Activated T-helper 1 cell treated with Interleukin-2 at 50 U/mL for 16 hours (primary cell): ENCODE results near the gene SHROOM1.

ENCODE experiments used
- DNase-seq: peaks from one replicate; pipeline ENCODE4 v3.0.0-alpha.2; 2020; ENCODE audit warnings: low read depth

Gene SHROOM1

DNA sequence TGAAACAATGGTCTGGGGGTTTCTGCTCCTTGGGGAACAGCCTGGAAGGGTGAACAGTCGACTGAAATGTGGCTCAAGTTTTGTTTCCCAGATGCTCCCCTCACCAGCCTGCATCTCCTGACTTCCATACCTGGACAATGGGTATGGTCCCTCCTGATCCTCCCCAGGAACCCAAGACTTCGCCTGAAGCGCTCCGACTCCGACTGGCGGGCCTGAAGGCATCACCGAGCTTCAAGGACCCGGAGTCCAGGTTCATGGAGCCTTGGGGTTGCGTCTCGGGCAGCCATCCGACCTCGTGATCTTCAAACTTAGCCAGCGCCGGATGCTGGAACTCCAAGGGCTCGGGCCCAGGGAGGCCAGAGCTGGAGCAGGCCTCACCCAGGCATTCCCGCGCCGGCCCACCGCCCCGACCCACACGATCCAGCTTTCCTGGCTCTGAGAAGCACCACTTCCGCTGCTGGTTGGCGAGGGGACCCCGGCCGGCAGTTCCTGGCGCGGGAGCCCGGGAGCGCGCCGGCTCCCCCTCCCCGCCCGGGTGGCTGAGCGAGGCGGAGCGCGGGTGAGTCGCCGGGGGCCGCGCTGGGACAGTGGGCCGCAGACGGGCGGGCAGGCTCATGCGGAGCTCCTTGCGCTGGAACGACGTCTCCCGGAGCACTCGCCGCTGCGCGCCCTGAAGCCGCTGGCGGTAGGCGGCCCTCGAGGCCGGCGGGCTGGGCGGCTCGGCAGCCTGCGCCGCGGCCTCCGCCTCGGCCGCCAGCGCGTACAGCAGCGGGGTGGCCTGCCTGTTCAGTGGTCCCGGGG, 5.2 kb downstream of the SHROOM1 start:
- no peak for DNase-seq

DNA sequence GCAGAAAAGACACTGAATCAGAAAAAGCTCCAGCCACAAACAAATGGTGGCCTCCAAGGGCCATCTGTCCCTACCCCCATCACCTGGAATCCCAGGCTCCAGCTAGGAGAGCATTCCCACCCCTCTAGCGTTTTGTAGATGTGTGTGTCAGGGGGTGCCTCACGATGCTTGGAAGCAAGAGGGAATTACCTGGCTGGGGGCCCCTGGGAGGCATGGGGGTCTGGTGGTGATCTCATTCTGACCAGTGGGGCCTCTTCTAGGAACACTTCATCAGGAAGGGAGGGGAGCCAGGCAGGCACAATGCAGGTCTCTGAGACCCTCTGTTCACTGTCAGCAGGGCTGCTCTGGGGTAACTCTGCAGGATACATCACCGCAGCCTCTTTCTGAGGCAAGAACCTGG, 6.0 kb downstream of the SHROOM1 start:
- no peak for DNase-seq

DNA sequence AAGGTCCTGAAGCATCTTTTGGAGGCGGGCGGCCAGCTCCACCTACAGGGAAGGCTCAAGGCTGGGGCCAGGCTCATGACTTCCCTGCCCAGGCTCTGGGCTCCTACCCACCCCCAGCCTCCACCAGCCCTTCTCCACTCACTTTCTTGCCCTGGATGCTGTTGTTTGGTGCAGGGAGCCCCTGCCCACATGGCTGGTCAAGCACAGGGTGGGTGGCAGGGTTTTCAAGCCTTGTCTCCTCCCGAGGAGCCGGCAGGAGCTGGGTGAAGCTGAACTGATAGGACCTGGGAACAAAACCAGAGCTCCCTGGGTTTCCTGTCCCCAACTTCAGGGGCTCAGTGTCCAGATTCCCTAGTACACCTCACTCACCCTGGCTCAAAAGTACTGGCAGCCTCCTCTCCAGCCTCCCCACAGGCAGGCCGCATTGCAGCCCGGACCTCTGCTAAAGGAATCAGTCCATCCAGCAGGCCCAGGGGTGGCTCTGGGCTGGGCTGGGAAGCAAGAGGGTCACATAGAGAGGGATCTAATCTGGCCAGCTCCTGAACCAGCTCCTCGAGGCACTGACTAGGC, 6.9 kb downstream of the SHROOM1 start:
- no peak for DNase-seq

DNA sequence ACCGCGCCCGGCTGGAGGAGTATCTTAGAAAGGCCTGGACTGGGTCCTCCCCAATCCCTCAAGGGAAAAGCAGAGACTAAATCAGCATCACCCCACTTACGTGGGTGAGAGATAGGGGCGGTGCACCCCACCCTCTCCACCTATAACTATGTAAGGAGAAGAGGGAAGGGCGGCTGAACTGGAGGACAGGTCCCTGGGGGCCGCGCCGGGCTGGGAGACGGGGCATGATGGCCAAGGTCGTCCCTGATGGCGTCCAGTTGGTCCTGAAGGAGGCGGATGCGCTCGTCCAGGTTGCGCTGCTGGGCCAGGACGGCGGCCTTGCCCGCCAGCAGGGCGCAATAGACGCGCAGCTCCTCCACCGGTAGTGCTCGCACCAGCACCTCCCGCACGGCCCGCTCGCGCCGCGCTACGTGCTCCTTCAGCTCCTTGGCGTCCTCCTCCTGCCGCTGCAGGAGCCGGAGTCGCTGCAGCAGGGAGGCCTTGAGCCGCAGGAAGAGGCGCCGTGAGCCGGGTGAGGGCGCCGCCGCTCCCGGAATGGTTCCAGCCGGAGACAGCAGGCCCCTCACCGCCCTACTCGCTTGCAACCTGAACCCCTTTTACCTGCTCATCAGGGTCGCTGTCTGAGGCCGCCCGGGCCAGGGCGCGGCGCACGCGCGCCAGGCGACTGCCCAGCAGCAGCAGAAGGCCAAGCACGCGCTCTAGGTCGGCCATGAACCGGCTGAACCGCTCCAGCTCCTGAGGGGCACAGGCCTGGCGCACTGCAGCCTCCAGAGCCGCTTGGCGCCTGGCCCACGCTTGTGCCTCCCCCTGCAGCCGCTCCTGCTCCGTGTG, 7.6 kb downstream of the SHROOM1 start:
- DNase-seq, result no peak

DNA sequence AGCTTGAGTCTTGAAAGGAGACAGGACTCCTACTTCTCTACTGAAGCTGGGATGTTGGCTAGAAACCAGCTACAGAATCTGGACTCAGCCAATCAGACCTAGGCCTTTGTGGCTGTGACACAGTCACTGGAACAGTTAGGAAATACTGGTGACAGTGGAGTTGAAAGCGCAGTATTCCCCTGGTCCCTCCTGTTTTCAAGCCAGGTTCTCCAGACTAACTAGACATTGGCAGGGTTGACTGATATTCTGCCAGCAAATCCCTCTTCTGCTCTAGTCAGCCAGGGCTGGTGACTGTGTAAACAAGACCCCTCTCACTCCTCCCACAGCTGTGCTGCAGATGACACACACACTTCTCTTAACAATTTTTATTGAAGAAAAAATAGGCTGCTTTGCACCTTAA, 8.7 kb downstream of the SHROOM1 start:
- DNase-seq, result no peak

DNA sequence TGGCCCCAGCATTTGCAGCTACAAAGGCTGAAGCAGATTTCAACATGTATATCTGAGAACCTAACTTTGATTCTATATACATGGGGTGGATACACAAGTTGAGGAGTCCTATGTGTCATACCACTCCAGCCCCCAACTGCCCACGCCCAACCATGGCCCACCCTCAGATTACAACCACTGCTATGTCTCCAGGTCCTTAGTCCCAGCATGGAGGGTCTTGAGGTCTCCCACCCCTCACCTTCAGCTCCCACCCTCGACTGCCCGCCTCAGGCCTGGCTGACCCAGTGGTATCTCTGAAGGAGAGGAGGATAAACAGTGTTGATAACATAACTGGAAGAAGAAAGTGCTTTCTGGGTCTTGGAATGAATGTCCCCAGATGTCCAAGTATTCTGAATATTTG, 9.1 kb downstream of the SHROOM1 start:
- no peak for DNase-seq

DNA sequence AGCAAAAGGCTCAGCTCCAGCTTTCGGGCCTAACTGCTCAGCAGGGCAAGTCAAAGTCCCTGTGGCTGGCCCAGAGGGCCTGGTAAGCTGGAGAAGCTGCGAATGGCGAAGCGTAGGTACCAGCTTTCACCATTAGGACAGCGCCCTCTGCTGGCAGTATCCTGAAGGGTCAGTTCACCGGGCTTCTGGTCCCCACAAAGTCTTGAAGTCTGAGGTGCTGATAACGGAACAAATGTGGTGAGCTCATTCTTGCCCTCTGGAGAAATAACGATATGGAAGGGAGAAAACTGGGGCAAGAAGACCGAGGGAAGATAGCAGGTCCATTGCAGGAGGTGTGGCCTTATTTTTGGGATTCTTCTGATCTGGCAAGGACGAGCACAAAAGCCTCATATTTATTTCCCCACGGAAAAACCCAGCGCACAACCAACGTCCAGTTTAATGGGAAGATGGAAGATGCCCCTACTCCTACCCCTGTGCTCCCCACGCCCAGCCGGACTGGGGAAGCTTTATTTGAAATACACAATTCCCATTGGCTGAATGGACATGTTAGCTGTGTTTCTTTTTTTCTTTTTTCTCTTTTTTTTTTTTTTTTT, 10.2 kb downstream of the SHROOM1 start:
- peak; percentile 75 for DNase-seq

DNA sequence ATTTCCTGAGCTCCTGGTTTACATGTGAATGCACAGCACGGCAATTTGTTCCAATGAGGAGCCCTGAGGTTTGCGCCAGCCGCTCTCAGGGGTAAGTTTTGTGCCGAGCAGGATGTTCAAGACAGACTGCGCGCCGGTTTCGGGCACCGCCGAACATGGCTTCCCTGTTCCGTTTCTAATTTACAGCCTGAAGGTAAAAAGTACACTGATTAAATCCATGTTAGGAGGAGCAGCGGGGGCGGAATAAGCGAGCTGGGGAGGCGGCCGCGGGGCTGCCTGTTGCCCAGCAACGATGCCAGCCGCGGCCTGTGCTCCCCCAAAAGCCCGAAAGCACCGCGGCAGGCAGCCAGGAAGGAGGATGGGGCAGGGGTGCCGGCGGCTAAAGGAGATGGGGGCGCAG, 11.0 kb downstream of the SHROOM1 start:
- no peak for DNase-seq

DNA sequence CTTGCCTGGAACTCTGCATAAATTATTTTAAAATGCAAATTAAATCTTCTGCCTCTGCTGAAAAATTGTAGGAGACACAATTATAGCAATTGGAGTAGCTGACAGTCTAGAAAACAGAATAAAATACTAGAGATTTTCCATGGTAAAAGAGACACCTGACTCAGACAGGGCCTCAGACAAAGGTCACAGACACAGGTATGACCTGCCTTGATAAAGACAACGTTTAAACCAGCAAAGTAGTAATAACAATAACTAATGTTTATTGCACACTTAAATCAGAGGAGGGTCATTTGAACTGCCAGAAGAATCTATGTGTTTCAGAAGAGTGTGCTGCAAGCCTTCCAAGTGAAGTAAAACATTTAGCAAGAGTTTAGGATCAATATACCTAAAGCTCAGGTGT, 13.4 kb downstream of the SHROOM1 start:
- no peak for DNase-seq

DNA sequence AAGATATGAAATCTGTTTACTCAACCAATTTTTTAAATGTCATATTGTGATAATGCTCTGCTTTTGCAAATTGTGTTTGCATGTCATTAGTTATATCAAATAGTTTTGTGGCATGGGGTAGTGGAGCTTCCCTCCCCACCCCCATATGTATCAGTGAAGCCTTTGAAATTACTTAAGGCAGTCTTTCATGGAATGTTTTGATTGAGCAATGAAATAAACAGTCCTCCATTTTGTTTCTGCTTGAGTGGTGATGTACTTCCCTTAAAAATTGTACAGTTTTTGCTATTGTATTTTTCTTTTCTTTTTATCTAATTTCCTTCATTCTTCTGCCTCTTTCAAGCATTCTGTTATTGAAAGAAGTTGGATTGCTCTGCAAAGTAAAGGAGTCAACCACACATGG, 13.9 kb downstream of the SHROOM1 start:
- DNase-seq, result no peak

DNA sequence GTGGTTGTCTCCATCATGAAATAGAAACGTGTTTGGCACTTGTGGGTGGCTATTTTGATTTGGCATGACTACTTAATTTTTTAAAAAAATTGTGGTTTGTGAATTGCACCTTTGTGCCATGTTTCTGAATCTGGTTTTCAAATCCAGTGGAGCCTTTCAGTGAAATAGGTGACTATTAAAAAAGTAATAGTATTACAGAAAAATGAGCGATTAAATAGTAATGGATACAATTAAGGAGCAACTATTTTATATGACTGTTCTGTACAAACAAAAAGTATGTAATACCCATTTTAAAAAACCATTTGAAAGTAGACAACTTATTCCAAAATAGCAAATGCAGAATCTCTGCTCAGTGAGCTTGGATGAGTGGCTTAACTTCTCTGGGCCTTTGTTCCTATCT, 14.4 kb downstream of the SHROOM1 start:
- DNase-seq, result no peak

DNA sequence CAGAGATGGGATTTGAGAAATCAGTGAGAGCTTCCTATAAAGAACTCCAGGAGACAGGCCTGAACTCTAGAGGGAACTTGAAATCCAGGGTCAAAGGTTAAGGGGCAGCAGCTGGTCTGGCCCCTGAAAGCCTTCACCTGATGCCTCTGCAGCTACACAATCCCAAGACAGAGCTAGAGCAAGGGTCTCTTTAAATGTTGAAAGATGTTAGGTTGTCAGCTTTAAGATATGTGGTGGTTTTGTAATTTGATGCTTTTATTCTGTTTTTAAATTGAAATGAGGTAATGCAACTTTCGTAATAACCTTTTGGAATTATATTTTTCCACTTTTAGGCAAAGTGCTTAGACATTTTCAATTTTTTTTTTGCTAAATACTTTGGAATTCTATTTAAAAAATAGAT, 15.0 kb downstream of the SHROOM1 start:
- DNase-seq, result no peak

DNA sequence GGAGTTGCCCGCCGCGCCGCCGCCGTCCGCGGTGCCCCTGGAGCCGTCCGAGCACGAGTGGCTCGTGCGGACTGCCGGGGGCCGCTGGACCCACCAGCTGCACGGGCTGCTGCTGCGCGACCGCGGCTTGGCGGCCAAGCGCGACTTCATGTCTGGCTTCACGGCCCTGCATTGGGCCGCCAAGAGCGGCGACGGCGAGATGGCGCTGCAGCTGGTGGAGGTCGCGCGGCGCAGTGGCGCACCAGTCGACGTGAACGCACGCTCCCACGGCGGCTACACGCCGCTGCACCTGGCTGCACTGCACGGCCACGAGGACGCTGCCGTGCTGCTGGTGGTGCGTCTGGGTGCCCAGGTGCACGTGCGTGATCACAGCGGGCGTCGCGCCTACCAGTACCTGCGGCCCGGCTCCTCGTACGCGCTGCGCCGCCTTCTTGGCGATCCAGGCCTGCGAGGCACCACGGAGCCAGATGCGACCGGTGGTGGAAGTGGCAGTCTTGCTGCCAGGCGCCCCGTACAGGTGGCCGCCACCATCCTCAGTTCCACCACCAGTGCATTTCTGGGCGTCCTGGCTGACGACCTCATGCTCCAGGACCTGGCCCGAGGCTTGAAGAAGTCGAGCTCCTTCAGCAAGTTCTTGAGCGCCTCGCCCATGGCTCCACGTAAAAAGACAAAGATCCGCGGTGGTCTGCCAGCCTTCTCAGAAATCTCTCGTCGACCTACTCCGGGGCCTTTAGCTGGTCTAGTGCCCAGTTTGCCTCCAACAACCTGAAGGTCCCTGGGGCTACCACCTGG, 15.7 kb downstream of the SHROOM1 start:
- no peak for DNase-seq

DNA sequence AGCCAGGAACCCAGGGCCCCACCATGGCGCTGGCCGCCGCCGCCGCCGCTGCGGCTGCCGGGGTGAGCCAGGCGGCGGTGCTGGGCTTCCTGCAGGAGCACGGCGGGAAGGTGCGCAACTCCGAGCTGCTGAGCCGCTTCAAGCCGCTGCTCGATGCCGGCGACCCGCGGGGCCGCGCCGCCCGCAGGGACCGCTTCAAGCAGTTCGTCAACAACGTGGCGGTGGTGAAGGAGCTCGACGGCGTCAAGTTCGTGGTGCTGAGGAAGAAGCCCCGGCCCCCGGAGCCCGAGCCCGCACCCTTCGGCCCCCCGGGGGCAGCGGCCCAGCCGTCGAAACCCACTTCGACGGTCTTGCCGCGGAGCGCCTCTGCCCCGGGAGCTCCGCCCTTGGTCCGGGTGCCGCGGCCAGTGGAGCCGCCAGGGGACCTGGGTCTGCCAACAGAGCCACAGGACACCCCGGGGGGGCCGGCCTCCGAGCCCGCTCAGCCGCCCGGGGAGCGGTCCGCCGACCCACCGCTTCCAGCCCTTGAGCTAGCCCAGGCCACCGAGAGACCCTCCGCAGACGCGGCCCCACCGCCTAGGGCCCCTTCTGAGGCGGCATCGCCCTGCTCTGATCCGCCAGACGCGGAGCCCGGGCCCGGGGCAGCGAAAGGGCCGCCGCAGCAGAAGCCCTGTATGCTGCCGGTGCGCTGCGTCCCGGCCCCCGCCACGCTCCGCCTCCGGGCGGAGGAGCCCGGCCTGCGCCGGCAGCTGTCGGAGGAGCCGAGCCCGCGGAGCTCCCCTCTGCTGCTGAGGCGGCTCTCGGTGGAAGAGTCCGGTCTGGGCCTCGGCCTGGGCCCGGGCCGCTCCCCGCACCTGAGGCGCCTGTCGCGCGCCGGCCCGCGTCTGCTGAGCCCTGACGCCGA, 16.6 kb downstream of the SHROOM1 start:
- no peak for DNase-seq

DNA sequence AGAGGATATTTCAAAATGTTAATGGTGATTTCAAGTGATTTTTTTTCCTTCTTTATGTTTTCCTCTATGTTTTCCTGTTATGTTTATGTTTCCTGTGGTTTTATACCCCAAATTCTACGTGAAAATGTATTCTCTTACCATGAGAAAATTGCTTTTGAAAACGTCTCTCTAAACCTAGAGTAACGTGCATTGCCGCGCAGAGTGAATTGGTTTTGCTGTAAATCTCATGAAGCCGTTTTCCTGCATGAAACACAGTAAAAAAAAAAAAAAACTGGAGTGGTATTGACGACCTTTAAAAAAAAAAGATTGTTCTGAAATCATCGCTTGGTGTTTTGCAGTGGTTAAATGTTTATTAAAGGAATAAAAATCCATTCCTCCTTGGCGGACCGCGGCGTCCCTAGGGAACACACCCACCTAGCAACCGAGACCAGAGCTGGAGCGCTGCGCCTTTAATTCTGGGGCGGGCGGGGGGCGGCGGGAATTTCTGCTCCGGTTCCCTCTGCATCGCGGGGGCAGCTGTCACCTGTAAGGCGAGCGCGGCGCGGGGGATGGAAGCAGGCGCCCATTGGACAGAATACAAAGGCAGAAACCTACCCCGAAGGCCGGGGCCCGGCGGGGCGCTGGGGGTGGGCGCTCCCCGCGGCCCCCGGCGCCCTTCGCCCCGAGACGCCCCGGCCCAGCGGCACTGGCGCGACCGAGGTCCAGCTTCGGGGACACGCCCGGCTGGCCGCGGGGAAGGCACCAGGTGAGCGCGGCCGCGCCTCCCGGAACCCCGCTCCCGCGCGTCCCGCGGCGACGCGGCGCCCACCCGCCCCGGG, 17.5 kb downstream of the SHROOM1 start, which contains the start of gene SOWAHA:
TSS of gene SOWAHA (plus strand) at position 522 of the 818 bp plus-strand sequence. CDS start 320 bp downstream, outside the sequence.
- no peak for DNase-seq

DNA sequence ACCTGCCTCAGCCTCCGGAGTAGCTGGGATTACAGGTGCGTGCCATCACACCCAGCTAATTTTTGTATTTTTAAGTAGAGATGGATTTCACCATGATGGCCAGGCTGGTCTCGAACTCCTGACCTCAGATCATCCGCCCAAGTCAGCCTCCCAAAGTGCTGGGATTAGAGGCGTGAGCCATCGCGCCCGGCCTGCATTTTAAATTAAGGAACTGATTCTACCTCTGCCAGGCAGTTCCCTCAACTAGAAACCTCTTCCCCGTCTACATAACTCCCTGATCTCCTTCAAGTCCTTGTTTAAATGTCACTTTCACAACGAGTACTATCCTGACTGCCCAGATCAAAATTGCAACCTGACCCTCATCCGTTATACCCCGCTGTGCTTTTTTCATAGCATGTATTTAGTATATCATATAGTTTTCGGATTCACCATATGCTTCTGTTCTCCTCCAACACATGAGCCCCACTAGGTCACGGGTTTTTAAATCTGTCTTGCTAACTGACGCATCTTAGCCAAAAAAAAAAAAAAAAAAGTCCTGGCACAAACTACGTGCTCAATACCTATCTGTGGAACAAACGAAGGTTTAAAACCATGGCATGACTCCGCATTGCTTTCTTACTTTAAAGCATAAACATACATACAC, 18.2 kb downstream of the SHROOM1 start:
- no peak for DNase-seq

DNA sequence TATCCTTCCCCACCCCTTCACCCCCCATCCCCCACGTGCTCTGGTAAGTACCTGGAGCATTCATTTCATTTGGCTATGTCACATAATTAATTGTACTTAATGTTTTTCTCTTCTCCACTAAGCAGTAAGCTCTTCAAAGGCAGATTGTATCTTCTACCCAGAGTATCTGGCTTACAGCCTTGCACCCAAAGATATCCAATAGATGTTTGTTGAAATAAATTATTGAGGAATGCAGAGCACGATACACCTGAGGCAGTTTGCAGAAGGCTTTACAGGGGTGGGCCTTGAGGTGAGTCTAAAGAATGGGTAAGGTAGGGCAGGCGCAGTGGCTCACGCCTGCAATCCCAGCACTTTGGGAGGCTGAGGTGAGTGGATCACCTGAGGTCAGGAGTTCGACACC, 19.8 kb downstream of the SHROOM1 start:
- no peak for DNase-seq

DNA sequence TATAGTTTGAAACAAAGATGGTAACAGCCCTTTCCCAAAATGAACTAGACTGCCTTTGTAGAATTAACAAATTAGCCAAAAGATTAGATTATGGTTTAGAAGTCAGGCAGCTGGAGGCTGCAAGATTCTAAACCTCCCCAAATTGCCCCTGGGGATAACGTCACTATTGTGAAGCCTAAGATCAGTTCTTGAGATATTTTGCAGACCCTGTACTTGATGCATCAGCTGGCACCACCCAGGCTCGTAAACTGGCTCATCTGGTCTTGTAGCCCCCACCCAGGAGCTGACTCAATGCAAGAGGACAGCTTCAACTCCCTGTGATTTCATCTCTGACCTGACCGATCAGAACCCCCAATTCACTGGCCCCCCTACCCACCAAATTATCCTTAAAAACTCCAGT, 21.6 kb downstream of the SHROOM1 start:
- DNase-seq, result no peak

DNA sequence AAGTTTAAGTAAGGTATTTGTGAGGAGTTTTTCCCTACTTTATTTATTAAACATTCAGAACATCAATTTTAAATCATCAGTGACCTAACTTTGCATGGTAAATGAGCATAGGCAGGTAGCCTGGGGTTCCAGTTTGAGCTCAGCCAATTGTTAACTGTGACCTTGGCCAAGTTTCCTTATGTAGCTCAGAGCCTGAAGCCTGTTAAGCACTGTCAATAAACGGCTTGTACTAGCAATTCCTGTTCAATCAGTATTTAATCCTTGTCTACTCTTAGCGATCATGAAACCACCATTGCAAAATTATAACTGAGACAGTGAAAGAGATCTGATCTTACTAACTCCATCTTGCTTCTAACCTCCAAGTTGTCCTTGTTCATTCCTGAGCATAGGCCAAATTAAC, 22.0 kb downstream of the SHROOM1 start:
- DNase-seq, result no peak
